Measurements from ENCODE around the gene USP28.

DNA sequence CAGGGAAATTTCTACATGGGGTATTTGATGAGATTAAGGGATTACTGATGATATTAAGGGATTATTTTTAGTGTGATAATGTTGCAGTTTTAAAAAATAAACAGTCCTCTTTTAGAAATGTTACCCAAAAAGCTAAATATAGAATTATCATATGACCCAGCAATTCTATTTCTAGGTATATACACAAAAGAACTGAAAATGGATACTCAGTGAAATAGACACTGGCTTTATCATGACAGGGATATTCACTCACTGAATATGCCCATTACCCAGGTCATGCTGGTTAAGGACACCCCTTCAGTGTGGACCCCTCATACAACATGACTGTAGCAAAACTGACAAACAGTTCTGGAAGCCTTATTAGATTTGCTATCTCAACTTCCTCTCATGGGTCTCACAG, 27.8 kb downstream of the USP28 start:
- TF ChIP-seq, protein P1, sequence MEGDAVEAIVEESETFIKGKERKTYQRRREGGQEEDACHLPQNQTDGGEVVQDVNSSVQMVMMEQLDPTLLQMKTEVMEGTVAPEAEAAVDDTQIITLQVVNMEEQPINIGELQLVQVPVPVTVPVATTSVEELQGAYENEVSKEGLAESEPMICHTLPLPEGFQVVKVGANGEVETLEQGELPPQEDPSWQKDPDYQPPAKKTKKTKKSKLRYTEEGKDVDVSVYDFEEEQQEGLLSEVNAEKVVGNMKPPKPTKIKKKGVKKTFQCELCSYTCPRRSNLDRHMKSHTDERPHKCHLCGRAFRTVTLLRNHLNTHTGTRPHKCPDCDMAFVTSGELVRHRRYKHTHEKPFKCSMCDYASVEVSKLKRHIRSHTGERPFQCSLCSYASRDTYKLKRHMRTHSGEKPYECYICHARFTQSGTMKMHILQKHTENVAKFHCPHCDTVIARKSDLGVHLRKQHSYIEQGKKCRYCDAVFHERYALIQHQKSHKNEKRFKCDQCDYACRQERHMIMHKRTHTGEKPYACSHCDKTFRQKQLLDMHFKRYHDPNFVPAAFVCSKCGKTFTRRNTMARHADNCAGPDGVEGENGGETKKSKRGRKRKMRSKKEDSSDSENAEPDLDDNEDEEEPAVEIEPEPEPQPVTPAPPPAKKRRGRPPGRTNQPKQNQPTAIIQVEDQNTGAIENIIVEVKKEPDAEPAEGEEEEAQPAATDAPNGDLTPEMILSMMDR (IDR thresholded peaks at IDR 0.05) = no peak
- no peak for TF ChIP-seq POLR2A (IDR thresholded peaks at IDR 0.05)

All from Peyer's patch (tissue), 4 donors.